ENCODE data around the gene NBAS. TPM values are rescaled to one million over a fixed set of nuclear protein-coding genes. Genes with fewer than 3 reads are reported as not detected.

The NBAS gene
- total and polyA plus RNA-seq, 9 of the 15 experiments (the other 6 are each of a cell fraction or from before 2014, with no cell fraction given) = 15.3 to 94.4 (median 69.9) TPM

- no peak for TF ChIP-seq THAP12 (CRISPR knock-in tag; IDR thresholded peaks at IDR 0.05)
- TF ChIP-seq, protein P1, sequence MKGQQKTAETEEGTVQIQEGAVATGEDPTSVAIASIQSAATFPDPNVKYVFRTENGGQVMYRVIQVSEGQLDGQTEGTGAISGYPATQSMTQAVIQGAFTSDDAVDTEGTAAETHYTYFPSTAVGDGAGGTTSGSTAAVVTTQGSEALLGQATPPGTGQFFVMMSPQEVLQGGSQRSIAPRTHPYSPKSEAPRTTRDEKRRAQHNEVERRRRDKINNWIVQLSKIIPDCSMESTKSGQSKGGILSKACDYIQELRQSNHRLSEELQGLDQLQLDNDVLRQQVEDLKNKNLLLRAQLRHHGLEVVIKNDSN (CRISPR knock-in tag; IDR thresholded peaks at IDR 0.05) = no peak
- TF ChIP-seq BRD9 (IDR thresholded peaks at IDR 0.05; ENCODE audit: low read depth, partially characterized antibody) = peak; percentile 50
- TF ChIP-seq RB1 (IDR thresholded peaks at IDR 0.05; ENCODE audit: low read depth) = peak; percentile 35; the same call in 1 of the 2 replicates
- TF ChIP-seq JUND (IDR thresholded peaks at IDR 0.05; ENCODE audit: borderline replicate concordance, low read depth, low read length) = 0 out of 2 replicates have a peak, but pooled peaks have one; percentile 21
- no peak for TF ChIP-seq JUND (tag; IDR thresholded peaks at IDR 0.05; ENCODE audit: borderline replicate concordance, low read depth, low read length)
- peak; percentile 68 for TF ChIP-seq CC2D1A (IDR thresholded peaks at IDR 0.05)
- TF ChIP-seq REST (IDR thresholded peaks at IDR 0.05; ENCODE audit: borderline replicate concordance) = peak; percentile 82; the same call in 1 of the 2 replicates
- 0 out of 2 replicates have a peak, but pooled peaks have one; percentile 29 for TF ChIP-seq REST (CRISPR knock-in tag; IDR thresholded peaks at IDR 0.05; ENCODE audit: low read depth)
- peak in 1 of 2 experiments; percentile 49; a peak in 1 of 4 replicates for TF ChIP-seq MLLT1 (IDR thresholded peaks at IDR 0.05)
- peak; percentile 25; the same call in 1 of the 2 replicates for TF ChIP-seq OTX1 (CRISPR knock-in tag; IDR thresholded peaks at IDR 0.05)
- TF ChIP-seq ZNF696 (CRISPR knock-in tag; conservative IDR thresholded peaks at IDR 0.05) = 0 out of 2 replicates have a peak, but pooled peaks have one; percentile 28
- peak; percentile 41 to 51; a peak in 2 of 4 replicates for TF ChIP-seq MAZ (CRISPR knock-in tag; conservative IDR thresholded peaks at IDR 0.05 in 1 of 2, IDR thresholded peaks at IDR 0.05 in 1 of 2)
- peak in 1 of 2 experiments; percentile 47; a peak in 1 of 4 replicates for TF ChIP-seq RCOR1 (IDR thresholded peaks at IDR 0.05; ENCODE audit: borderline replicate concordance in 1 of 2, low read depth in 2 of 2, low read length in 2 of 2)
These were observed 16.1 kb upstream of the NBAS start (continued) for GRCh38 chr2:15577071-15577735.

Measured in K562 (cell line).